ENCODE results near the gene AGAP1.

Gene AGAP1

GRCh38 chr2:235848946-235849345 is 355.1 kb downstream of the AGAP1 start:
- no peak for DNase-seq
- in situ Hi-C loops (cut with MboI; ENCODE audit: low pct_unique_long_range_greater_than_20kb, low sequenced_read_pairs) = no loop called here

- in situ Hi-C loops (cut with MboI; ENCODE audit: low pct_unique_long_range_greater_than_20kb, low sequenced_read_pairs) = no loop called here
- DNase-seq = no peak
Observed at GRCh38 chr2:235849489-235849888, 355.6 kb downstream of the AGAP1 start.

GRCh38 chr2:235850289-235850688 is 356.4 kb downstream of the AGAP1 start:
- in situ Hi-C loops (cut with MboI; ENCODE audit: low pct_unique_long_range_greater_than_20kb, low sequenced_read_pairs) = no loop called here
- DNase-seq = no peak

GRCh38 chr2:235850771-235851551 is 357.1 kb downstream of the AGAP1 start:
- in situ Hi-C loops (cut with MboI; ENCODE audit: low pct_unique_long_range_greater_than_20kb, low sequenced_read_pairs) = no loop called here

GRCh38 chr2:235851828-235852525 is 358.1 kb downstream of the AGAP1 start:
- DNase-seq = no peak
- in situ Hi-C loops (cut with MboI; ENCODE audit: low pct_unique_long_range_greater_than_20kb, low sequenced_read_pairs) = no loop called here

More at GRCh38 chr2:235850771-235851551, 357.1 kb downstream of the AGAP1 start:
- no peak for DNase-seq

GRCh38 chr2:235852526-235852920 is 358.7 kb downstream of the AGAP1 start:
- no peak for DNase-seq
- in situ Hi-C loops (cut with MboI; ENCODE audit: low pct_unique_long_range_greater_than_20kb, low sequenced_read_pairs) = no loop called here

GRCh38 chr2:235854276-235854675 is 360.4 kb downstream of the AGAP1 start:
- in situ Hi-C loops (cut with MboI; ENCODE audit: low pct_unique_long_range_greater_than_20kb, low sequenced_read_pairs) = no loop called here
- DNase-seq = no peak

GRCh38 chr2:235855011-235855410 is 361.2 kb downstream of the AGAP1 start:
- DNase-seq = no peak
- in situ Hi-C loops (cut with MboI; ENCODE audit: low pct_unique_long_range_greater_than_20kb, low sequenced_read_pairs) = no loop called here

GRCh38 chr2:235856151-235856854 is 362.5 kb downstream of the AGAP1 start:
- DNase-seq = no peak
- in situ Hi-C loops (cut with MboI; ENCODE audit: low pct_unique_long_range_greater_than_20kb, low sequenced_read_pairs) = no loop called here

GRCh38 chr2:235857598-235857997 is 363.8 kb downstream of the AGAP1 start:
- DNase-seq = no peak
- in situ Hi-C loops (cut with MboI; ENCODE audit: low pct_unique_long_range_greater_than_20kb, low sequenced_read_pairs) = no loop called here

- no peak for DNase-seq
- in situ Hi-C loops (cut with MboI; ENCODE audit: low pct_unique_long_range_greater_than_20kb, low sequenced_read_pairs) = no loop called here
Observed at GRCh38 chr2:235858881-235859280, 365.0 kb downstream of the AGAP1 start.

- in situ Hi-C loops (cut with MboI; ENCODE audit: low pct_unique_long_range_greater_than_20kb, low sequenced_read_pairs) = no loop called here
- DNase-seq = no peak
Observed at GRCh38 chr2:235859651-235860050, 365.8 kb downstream of the AGAP1 start.

- DNase-seq = no peak
- in situ Hi-C loops (cut with MboI; ENCODE audit: low pct_unique_long_range_greater_than_20kb, low sequenced_read_pairs) = no loop called here
Observed at GRCh38 chr2:235860111-235860510, 366.3 kb downstream of the AGAP1 start.

- DNase-seq = no peak
- in situ Hi-C loops (cut with MboI; ENCODE audit: low pct_unique_long_range_greater_than_20kb, low sequenced_read_pairs) = no loop called here
Observed at GRCh38 chr2:235860871-235861270, 367.0 kb downstream of the AGAP1 start.

GRCh38 chr2:235861383-235861782 is 367.5 kb downstream of the AGAP1 start:
- no peak for DNase-seq
- in situ Hi-C loops (cut with MboI; ENCODE audit: low pct_unique_long_range_greater_than_20kb, low sequenced_read_pairs) = no loop called here

- DNase-seq = no peak
- in situ Hi-C loops (cut with MboI; ENCODE audit: low pct_unique_long_range_greater_than_20kb, low sequenced_read_pairs) = no loop called here
Observed at GRCh38 chr2:235863414-235863813, 369.6 kb downstream of the AGAP1 start.

- in situ Hi-C loops (cut with MboI; ENCODE audit: low pct_unique_long_range_greater_than_20kb, low sequenced_read_pairs) = no loop called here
Observed at GRCh38 chr2:235864302-235864701, 370.5 kb downstream of the AGAP1 start.

GRCh38 chr2:235864733-235865515 is 371.1 kb downstream of the AGAP1 start:
- DNase-seq = no peak
- in situ Hi-C loops (cut with MboI; ENCODE audit: low pct_unique_long_range_greater_than_20kb, low sequenced_read_pairs) = no loop called here

More at GRCh38 chr2:235864302-235864701, 370.5 kb downstream of the AGAP1 start:
- DNase-seq = no peak

GRCh38 chr2:235866373-235866772 is 372.5 kb downstream of the AGAP1 start:
- DNase-seq = no peak
- in situ Hi-C loops (cut with MboI; ENCODE audit: low pct_unique_long_range_greater_than_20kb, low sequenced_read_pairs) = no loop called here

Data from KBM-7 (cell line).